Posterior vena cava (tissue), 2 donors: Measurements from ENCODE around the gene CWC22. TPM values are rescaled to one million over a fixed set of nuclear protein-coding genes. Genes with fewer than 3 reads are reported as not detected.
"Not testable (repeated sequence)": the region's sequence is repeated elsewhere in the genome, so short reads cannot be mapped to it uniquely, and the experiment has no call there.

Experiments
- DNase-seq: peaks from one replicate; pipeline ENCODE4 v3.0.0-alpha.2; 2020; ENCODE audit warnings: low spot score
- intact Hi-C, 2 donors: fragments of 100-400 bp; cut with DNase I; formaldehyde crosslinking; loops; one replicate each; pipeline versions ENCODE4 v1.14.1 to v1.14.2; 2022 to 2023
- total RNA-seq, 2 donors: library from RNA; stranded (reverse); fragmentation: NEBNext Ultra II Directional; extraction: Animal tissue kit (Norgen Biotek cat#: 25700); gene quantifications; one replicate each; pipeline ENCODE4 v1.2.1, GENCODE V29; 2021
- donor health status: DM: yes; HTN: yes; CAD: no.
- donor health status: DM: yes; HTN: yes; CAD: no.

Gene CWC22
- total RNA-seq, 2 donors from 2014 or later, result 18.5 to 19.1 TPM

GRCh38 chr2:180005465-180005864 is 1.6 kb downstream of the CWC22 start:
- intact Hi-C loops, DNase-seq: not testable (repeated sequence)

- no peak for DNase-seq
- intact Hi-C loops, result no loop called here
Observed at GRCh38 chr2:180004731-180005130, 2.4 kb downstream of the CWC22 start.

- intact Hi-C loops, result no loop called here
- no peak for DNase-seq
Observed at GRCh38 chr2:180003559-180003958, 3.5 kb downstream of the CWC22 start.

- intact Hi-C loops, result no loop called here
- no peak for DNase-seq
Observed at GRCh38 chr2:180003073-180003472, 4.0 kb downstream of the CWC22 start.

- intact Hi-C loops, result no loop called here
- DNase-seq, result no peak
Observed at GRCh38 chr2:180002198-180002770, 4.8 kb downstream of the CWC22 start.

GRCh38 chr2:180001726-180002125 is 5.4 kb downstream of the CWC22 start:
- no peak for DNase-seq
- intact Hi-C loops, result no loop called here

- DNase-seq, result no peak
- intact Hi-C loops, result no loop called here
Observed at GRCh38 chr2:180000434-180000833, 6.7 kb downstream of the CWC22 start.

GRCh38 chr2:179999000-179999399 is 8.1 kb downstream of the CWC22 start:
- intact Hi-C loops, result no loop called here
- no peak for DNase-seq

GRCh38 chr2:179995741-179996515 is 11.2 kb downstream of the CWC22 start:
- intact Hi-C loops, result no loop called here
- DNase-seq, result no peak

GRCh38 chr2:179991344-179991743 is 15.8 kb downstream of the CWC22 start:
- no peak for DNase-seq

GRCh38 chr2:179990676-179991317 is 16.3 kb downstream of the CWC22 start:
- intact Hi-C loops, result no loop called here
- no peak for DNase-seq

More at GRCh38 chr2:179991344-179991743, 15.8 kb downstream of the CWC22 start:
- intact Hi-C loops, result no loop called here

- no peak for DNase-seq
- intact Hi-C loops, result no loop called here
Observed at GRCh38 chr2:179987916-179988315, 19.2 kb downstream of the CWC22 start.

- no peak for DNase-seq
- intact Hi-C loops, result no loop called here
Observed at GRCh38 chr2:179985163-179985820, 21.8 kb downstream of the CWC22 start.

- intact Hi-C loops, result no loop called here
- no peak for DNase-seq
Observed at GRCh38 chr2:179983250-179983932, 23.7 kb downstream of the CWC22 start.

GRCh38 chr2:179981085-179981484 is 26.0 kb downstream of the CWC22 start:
- no peak for DNase-seq

GRCh38 chr2:179974761-179975160 is 32.3 kb downstream of the CWC22 start:
- intact Hi-C loops, result no loop called here
- no peak for DNase-seq

More at GRCh38 chr2:179981085-179981484, 26.0 kb downstream of the CWC22 start:
- intact Hi-C loops, result no loop called here

- intact Hi-C loops, result no loop called here
- DNase-seq, result no peak
Observed at GRCh38 chr2:179966778-179967394, 40.2 kb downstream of the CWC22 start.

- intact Hi-C loops, result no loop called here
Observed at GRCh38 chr2:179965291-179966258, 41.5 kb downstream of the CWC22 start.

More at GRCh38 chr2:179965291-179966258, 41.5 kb downstream of the CWC22 start:
- no peak for DNase-seq
